Measurements from ENCODE around the gene FOXS1.

The FOXS1 gene

GRCh38 chr20:31856516-31856915 is 11.1 kb upstream of the FOXS1 start:
- Histone ChIP-seq H4K20me1 (ENCODE audit: control insufficient read depth, insufficient read depth, low read depth, low read length) (no peaks in the 10 kb centered on the region), H3K4me2 (ENCODE audit: low read length) (no peak overlapping the region), H3K4me3 (ENCODE audit: low read length) (no peak overlapping the region), H3K4me1 (ENCODE audit: control insufficient read depth, low read length) (peaks cover 7% of the 10 kb centered on the region), H3F3A (ENCODE audit: control insufficient read depth, insufficient read depth) (no peaks in the 10 kb centered on the region), H3K79me2 (ENCODE audit: control insufficient read depth, low read length) (no peaks in the 10 kb centered on the region), H3K36me3 (ENCODE audit: control insufficient read depth, low read length) (no peaks in the 10 kb centered on the region), H3K9me3 (ENCODE audit: control insufficient read depth, insufficient read depth, low read length) (no peaks in the 10 kb centered on the region), H3K27ac (ENCODE audit: low read depth, low read length) (no peak overlapping the region), H3K27me3 (ENCODE audit: control insufficient read depth, low read length) (peaks cover 53% of the 10 kb centered on the region), H3K9me2 (replicated peaks; ENCODE audit: control insufficient read depth, low read length) (no peaks in the 10 kb centered on the region)
- TF ChIP-seq EZH2phosphoT487 (IDR thresholded peaks at IDR 0.05; ENCODE audit: borderline replicate concordance, low read length) (no peak), CTCF (IDR thresholded peaks at IDR 0.05; ENCODE audit: low read depth, low read length, poor library complexity, severe bottlenecking) (no peak)

DNA sequence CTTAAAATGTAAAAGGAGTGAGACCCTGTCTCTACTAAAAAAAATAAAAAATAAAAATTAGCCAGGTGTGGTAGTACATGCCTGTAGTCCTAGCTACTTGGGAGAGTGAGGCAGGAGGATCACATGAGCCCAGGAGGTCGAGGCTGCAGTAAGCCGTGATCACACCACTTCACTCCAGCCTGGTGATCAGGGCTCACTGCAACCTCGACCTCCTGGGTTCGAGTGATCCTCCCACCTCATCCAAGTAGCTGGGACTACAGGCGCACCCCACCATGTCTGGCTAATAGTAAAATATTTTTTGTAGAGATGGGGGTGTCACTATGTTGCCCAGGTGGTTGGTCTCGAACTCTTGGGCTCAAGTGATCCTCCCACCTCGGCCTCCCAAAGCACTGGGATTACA is 8.1 kb upstream of the FOXS1 start:
- Histone ChIP-seq H3K27me3 (ENCODE audit: control insufficient read depth, low read length) (peaks cover 24% of the 10 kb centered on the region), H4K20me1 (ENCODE audit: control insufficient read depth, insufficient read depth, low read depth, low read length) (no peaks in the 10 kb centered on the region), H3K36me3 (ENCODE audit: control insufficient read depth, low read length) (no peaks in the 10 kb centered on the region), H3K4me3 (ENCODE audit: low read length) (no peak overlapping the region), H3K79me2 (ENCODE audit: control insufficient read depth, low read length) (no peaks in the 10 kb centered on the region), H3K9me3 (ENCODE audit: control insufficient read depth, insufficient read depth, low read length) (no peaks in the 10 kb centered on the region), H3K27ac (ENCODE audit: low read depth, low read length) (no peak overlapping the region), H3K4me2 (ENCODE audit: low read length) (no peak overlapping the region), H3K9me2 (replicated peaks; ENCODE audit: control insufficient read depth, low read length) (no peaks in the 10 kb centered on the region), H3K4me1 (ENCODE audit: control insufficient read depth, low read length) (no peaks in the 10 kb centered on the region), H3F3A (ENCODE audit: control insufficient read depth, insufficient read depth) (no peaks in the 10 kb centered on the region)
- TF ChIP-seq EZH2phosphoT487 (IDR thresholded peaks at IDR 0.05; ENCODE audit: borderline replicate concordance, low read length) (no peak), CTCF (IDR thresholded peaks at IDR 0.05; ENCODE audit: low read depth, low read length, poor library complexity, severe bottlenecking) (no peak)

GRCh38 chr20:31851240-31851955 is 6.0 kb upstream of the FOXS1 start:
- Histone ChIP-seq H3K27ac (ENCODE audit: low read depth, low read length) (no peak overlapping the region), H3K4me1 (ENCODE audit: control insufficient read depth, low read length) (no peaks in the 10 kb centered on the region), H3K4me2 (ENCODE audit: low read length) (no peak overlapping the region), H3K4me3 (ENCODE audit: low read length) (no peak overlapping the region), H3K27me3 (ENCODE audit: control insufficient read depth, low read length) (peaks cover 12% of the 10 kb centered on the region), H3K36me3 (ENCODE audit: control insufficient read depth, low read length) (no peaks in the 10 kb centered on the region), H3K79me2 (ENCODE audit: control insufficient read depth, low read length) (no peaks in the 10 kb centered on the region), H3F3A (ENCODE audit: control insufficient read depth, insufficient read depth) (no peaks in the 10 kb centered on the region), H3K9me3 (ENCODE audit: control insufficient read depth, insufficient read depth, low read length) (no peaks in the 10 kb centered on the region), H3K9me2 (replicated peaks; ENCODE audit: control insufficient read depth, low read length) (no peaks in the 10 kb centered on the region), H4K20me1 (ENCODE audit: control insufficient read depth, insufficient read depth, low read depth, low read length) (no peaks in the 10 kb centered on the region)
- TF ChIP-seq CTCF (IDR thresholded peaks at IDR 0.05; ENCODE audit: low read depth, low read length, poor library complexity, severe bottlenecking): no peak
